K562 (cell line): ENCODE data around the gene NUP50. TPM values are rescaled to one million over a fixed set of nuclear protein-coding genes. Genes with fewer than 3 reads are reported as not detected.

Source experiments
- polyA plus RNA-seq, 8 experiments: library from polyadenylated mRNA; depleted of rRNA in 4 of 8; stranded (reverse) in 5 of 8; unstranded in 3 of 8; fragments of >200 nt; fragmentation: Nextera tagmentation in 2 of 8; fragmentation: Illumina TruSeq in 1 of 8; extraction: Ambion mirVana in 2 of 8; extraction: Trizol in 1 of 8; gene quantifications; 2 replicates each; pipeline versions ENCODE4 v1.2.1 to v1.2.3, GENCODE V29; 2011 to 2014; ENCODE audit warnings: inconsistent platforms in 1 of 8, missing spikeins in 1 of 8
- total RNA-seq, 7 experiments: library from RNA; depleted of rRNA in 6 of 7; stranded (reverse); fragments of >200 nt in 6 of 7; fragmentation: Illumina TruSeq in 2 of 7; extraction: Trizol in 2 of 7; gene quantifications; 2 replicates each; pipeline versions ENCODE4 v1.2.1 to v1.2.3, GENCODE V29; 2011 to 2021; ENCODE audit warnings: low replicate concordance in 1 of 7
- TF ChIP-seq, protein P1 (sequence below), 2 experiments: fragments of 450-650 bp; IDR thresholded peaks; 2 replicates each; pipeline ENCODE4 v1.6.1; 2016; ENCODE audit warnings: mild to moderate bottlenecking in 2 of 2, borderline replicate concordance in 1 of 2, low read depth in 1 of 2, moderate library complexity in 1 of 2
- TF ChIP-seq, protein P2 (sequence below): fragments of 450-650 bp; IDR thresholded peaks from 2 replicates; pipeline ENCODE4 v1.6.1; 2018; ENCODE audit not compliant: partially characterized antibody

Gene NUP50
- total and polyA plus RNA-seq, 9 of the 15 experiments (the other 6 are each of a cell fraction or from before 2014, with no cell fraction given): 23.8 to 83.7 (median 55.3) TPM

DNA sequence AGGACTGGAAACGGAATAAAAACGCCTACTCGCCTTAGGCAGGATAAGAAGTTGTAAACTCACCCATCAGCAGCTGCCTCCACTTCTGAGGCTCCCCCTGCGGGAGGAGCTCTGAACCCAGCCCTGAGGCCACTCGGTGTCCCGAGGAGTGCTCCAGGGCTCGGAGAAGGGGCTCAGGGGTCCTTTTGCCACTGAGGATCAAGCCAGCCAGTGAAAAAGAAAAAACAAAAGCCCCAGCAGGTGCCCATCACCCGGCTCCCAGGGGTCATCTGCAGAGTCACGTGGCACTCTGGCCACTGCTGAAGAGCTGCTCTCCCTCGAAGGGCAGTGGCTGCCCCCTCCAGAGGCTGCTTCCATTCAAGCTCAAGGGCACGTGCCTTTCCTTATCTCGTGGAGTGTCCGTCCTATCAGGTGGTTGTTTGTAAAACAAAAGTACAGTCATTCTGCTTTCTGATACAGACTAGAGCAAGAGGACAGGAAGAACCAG is 29.0 kb downstream of the NUP50 start (continued):
- TF ChIP-seq, protein P1, sequence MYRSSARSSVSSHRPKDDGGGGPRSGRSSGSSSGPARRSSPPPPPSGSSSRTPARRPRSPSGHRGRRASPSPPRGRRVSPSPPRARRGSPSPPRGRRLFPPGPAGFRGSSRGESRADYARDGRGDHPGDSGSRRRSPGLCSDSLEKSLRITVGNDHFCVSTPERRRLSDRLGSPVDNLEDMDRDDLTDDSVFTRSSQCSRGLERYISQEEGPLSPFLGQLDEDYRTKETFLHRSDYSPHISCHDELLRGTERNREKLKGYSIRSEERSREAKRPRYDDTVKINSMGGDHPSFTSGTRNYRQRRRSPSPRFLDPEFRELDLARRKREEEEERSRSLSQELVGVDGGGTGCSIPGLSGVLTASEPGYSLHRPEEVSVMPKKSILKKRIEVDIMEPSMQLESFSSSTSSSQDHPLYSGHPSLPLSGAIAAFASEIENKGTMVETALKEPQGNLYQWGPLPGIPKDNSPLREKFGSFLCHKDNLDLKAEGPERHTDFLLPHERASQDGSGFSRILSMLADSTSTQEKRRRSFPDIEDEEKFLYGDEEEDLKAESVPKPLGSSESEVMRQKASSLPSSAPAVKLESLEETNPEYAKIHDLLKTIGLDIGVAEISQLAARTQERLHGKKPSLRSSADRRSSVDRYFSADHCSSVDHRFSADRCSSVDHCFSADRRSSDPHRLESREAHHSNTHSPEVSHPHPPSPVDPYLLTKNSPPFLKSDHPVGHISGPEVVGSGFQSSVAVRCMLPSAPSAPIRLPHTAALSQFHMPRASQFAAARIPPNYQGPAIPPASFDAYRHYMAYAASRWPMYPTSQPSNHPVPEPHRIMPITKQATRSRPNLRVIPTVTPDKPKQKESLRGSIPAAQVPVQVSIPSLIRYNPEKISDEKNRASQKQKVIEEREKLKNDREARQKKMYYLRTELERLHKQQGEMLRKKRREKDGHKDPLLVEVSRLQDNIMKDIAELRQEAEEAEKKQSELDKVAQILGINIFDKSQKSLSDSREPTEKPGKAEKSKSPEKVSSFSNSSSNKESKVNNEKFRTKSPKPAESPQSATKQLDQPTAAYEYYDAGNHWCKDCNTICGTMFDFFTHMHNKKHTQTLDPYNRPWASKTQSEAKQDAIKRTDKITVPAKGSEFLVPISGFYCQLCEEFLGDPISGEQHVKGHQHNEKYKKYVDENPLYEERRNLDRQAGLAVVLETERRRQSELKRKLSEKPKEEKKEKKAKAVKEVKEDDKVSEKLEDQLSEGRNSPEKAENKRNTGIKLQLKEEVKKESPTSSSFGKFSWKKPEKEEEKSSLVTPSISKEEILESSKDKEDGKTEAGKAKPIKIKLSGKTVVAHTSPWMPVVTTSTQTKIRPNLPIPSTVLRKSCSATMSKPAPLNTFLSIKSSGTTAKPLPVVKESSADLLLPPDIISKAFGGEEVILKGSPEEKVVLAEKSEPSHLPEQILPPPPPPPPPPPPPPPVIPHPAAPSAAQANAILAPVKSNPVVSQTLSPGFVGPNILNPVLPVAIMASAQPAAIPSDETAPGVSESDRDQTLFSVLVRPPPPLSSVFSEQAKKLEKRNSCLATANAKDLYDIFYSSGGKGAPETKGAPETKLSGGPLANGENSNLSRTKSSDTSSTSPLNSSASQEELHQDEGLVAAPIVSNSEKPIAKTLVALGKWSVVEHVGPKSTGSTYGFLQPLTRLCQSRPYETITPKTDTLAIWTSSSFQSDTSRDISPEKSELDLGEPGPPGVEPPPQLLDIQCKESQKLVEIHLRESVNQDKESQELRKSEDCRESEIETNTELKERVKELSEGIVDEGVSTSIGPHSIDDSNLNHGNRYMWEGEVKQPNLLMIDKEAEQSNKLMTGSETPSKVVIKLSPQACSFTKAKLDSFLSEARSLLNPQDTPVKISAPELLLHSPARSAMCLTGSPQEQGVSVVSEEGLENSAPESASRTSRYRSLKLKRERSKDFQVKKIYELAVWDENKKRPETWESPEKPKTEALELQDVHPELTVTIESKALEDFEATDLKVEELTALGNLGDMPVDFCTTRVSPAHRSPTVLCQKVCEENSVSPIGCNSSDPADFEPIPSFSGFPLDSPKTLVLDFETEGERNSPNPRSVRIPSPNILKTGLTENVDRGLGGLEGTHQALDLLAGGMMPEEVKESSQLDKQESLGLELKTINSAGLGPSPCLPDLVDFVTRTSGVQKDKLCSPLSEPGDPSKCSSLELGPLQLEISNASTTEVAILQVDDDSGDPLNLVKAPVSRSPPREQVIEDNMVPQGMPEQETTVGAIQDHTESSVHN (IDR thresholded peaks at IDR 0.05; ENCODE audit: borderline replicate concordance in 1 of 2, low read depth in 1 of 2): no peak
- TF ChIP-seq, protein P2, sequence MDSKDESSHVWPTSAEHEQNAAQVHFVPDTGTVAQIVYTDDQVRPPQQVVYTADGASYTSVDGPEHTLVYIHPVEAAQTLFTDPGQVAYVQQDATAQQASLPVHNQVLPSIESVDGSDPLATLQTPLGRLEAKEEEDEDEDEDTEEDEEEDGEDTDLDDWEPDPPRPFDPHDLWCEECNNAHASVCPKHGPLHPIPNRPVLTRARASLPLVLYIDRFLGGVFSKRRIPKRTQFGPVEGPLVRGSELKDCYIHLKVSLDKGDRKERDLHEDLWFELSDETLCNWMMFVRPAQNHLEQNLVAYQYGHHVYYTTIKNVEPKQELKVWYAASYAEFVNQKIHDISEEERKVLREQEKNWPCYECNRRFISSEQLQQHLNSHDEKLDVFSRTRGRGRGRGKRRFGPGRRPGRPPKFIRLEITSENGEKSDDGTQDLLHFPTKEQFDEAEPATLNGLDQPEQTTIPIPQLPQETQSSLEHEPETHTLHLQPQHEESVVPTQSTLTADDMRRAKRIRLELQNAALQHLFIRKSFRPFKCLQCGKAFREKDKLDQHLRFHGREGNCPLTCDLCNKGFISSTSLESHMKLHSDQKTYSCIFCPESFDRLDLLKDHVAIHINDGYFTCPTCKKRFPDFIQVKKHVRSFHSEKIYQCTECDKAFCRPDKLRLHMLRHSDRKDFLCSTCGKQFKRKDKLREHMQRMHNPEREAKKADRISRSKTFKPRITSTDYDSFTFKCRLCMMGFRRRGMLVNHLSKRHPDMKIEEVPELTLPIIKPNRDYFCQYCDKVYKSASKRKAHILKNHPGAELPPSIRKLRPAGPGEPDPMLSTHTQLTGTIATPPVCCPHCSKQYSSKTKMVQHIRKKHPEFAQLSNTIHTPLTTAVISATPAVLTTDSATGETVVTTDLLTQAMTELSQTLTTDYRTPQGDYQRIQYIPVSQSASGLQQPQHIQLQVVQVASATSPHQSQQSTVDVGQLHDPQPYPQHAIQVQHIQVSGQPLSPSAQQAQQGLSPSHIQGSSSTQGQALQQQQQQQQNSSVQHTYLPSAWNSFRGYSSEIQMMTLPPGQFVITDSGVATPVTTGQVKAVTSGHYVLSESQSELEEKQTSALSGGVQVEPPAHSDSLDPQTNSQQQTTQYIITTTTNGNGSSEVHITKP: peak; percentile 92
